IMR-90 (cell line): ENCODE results near the gene PCDHB11.
"Not testable (repeated sequence)": the region's sequence is repeated elsewhere in the genome, so short reads cannot be mapped to it uniquely, and the experiment has no call there.

Experiments used
- CTCF ChIP-seq: conservative IDR thresholded peaks from 2 replicates; pipeline ENCODE4 v1.5.1; 2012; ENCODE audit warnings: mild to moderate bottlenecking, low read depth, low read length, improper control_type of control experiment
- NFE2L2 ChIP-seq: fragments of 150-350 bp; IDR thresholded peaks from 2 replicates; pipeline ENCODE4 v1.6.1; 2016; ENCODE audit warnings: low read depth, mild to moderate bottlenecking, low read length
- POLR2A ChIP-seq: IDR thresholded peaks from 2 replicates; pipeline ENCODE4 v1.6.1; 2012; ENCODE audit warnings: mild to moderate bottlenecking, low read depth, low read length
- RCOR1 ChIP-seq: IDR thresholded peaks from 2 replicates; pipeline ENCODE4 v1.6.1; 2012; ENCODE audit warnings: mild to moderate bottlenecking, low read length, improper control_type of control experiment; ENCODE audit not compliant: insufficient replicate concordance
- SMC3 ChIP-seq: fragments of 150-350 bp; IDR thresholded peaks from 2 replicates; pipeline ENCODE4 v1.6.1; 2016; ENCODE audit warnings: low read depth, mild to moderate bottlenecking, antibody characterized with exemption, low read length, moderate library complexity

GRCh38 chr5:141201646-141202045 is 2.2 kb downstream of the PCDHB11 start:
- TF ChIP-seq POLR2A, NFE2L2, SMC3, RCOR1, CTCF: not testable (repeated sequence)
